ENCODE results near the gene RAB6B. TPM values are rescaled to one million over a fixed set of nuclear protein-coding genes. Genes with fewer than 3 reads are reported as not detected.

Gene RAB6B
- total RNA-seq, 3 donors from 2014 or later, result 0.15 to 0.63 (median 0.26) TPM

- Mint-ChIP-seq H3K36me3 (ENCODE audit: insufficient read depth) (no peaks in the 10 kb centered on the region), H3K4me1 (ENCODE audit: low read depth) (peaks cover 4% of the 10 kb centered on the region), H3K27me3 (ENCODE audit: low read depth) (peaks cover 44% of the 10 kb centered on the region), H3K4me3 (no peak overlapping the region), H3K9me3 (no peaks in the 10 kb centered on the region)
- no peak for DNase-seq
- no peak for ATAC-seq
Measured at GRCh38 chr3:133893683-133894352, 1.9 kb downstream of the RAB6B start.

GRCh38 chr3:133892541-133893231, 3.0 kb downstream of the RAB6B start:
- no peak overlapping the region for H3K4me3 Mint-ChIP-seq
- H3K27me3 Mint-ChIP-seq (ENCODE audit: low read depth), result peaks cover 40% of the 10 kb centered on the region
- no peaks in the 10 kb centered on the region for H3K36me3 Mint-ChIP-seq (ENCODE audit: insufficient read depth)
- peaks cover 4% of the 10 kb centered on the region for H3K4me1 Mint-ChIP-seq (ENCODE audit: low read depth)
- no peak for DNase-seq
- H3K9me3 Mint-ChIP-seq, result no peaks in the 10 kb centered on the region
- no peak for ATAC-seq

DNA sequence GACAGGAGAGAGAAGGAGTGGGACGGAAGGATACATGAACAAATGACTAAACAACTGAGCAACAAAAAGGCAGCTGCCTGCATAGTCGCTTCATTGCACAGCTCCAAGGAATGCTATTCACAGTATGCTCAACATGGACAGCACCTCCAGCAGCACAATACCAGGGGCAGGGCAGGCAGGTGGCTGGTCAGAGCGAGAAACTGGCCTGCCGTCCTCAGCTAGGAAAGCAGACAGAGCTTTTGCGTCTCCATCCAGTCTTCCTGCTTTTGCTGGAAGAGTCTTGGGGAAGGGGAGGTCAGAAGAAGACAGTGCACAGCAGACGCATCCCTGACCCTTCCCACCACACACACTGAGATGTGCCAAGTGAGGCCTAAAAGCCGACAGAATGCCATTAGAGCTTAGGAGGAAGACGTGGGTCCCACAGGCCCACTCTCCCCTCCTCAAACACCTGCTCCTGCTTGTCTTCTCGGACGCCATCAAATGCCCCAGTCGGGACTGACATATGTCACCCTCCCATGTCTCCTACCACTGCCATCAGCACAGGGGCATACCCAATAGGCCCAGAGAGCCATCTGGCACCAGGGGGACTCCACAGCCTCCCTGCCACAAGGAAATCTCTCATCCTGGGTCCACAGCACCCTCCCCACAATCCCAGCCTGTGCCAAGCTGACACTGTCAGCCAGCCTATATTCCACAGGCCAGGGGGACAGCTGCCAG, 3.9 kb downstream of the RAB6B start:
- DNase-seq, result no peak
- Mint-ChIP-seq H3K4me1 (ENCODE audit: low read depth) (peaks cover 2% of the 10 kb centered on the region), H3K9me3 (no peaks in the 10 kb centered on the region), H3K27me3 (ENCODE audit: low read depth) (peaks cover 33% of the 10 kb centered on the region), H3K36me3 (ENCODE audit: insufficient read depth) (no peaks in the 10 kb centered on the region), H3K4me3 (no peak overlapping the region)
- ATAC-seq, result no peak

- Mint-ChIP-seq H3K36me3 (ENCODE audit: insufficient read depth) (no peaks in the 10 kb centered on the region), H3K27me3 (ENCODE audit: low read depth) (peaks cover 27% of the 10 kb centered on the region), H3K9me3 (no peaks in the 10 kb centered on the region), H3K4me1 (ENCODE audit: low read depth) (peaks cover 1% of the 10 kb centered on the region), H3K4me3 (no peak overlapping the region)
- no peak for ATAC-seq
- DNase-seq, result no peak
Measured at GRCh38 chr3:133890972-133891644, 4.6 kb downstream of the RAB6B start.

DNA sequence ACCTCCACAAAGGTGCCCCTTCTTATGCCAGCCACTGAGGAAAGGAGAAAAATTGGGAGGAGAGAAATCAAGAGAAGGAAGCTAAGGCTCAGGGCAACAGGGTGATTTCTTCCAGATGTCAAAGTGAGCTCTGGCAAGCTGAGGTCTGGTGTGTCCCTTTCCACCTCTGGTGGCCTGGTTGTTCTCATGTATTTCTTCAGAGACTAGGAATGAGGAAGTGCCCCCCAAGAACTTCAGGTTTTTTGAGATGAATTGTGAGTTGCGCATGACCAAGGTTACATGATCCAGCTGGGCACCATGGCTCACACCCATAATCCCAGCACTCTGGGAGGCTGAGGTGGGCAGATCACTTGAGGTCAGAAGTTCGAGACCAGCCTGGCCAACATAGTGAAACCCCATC, 5.6 kb downstream of the RAB6B start:
- Mint-ChIP-seq H3K36me3 (ENCODE audit: insufficient read depth) (no peaks in the 10 kb centered on the region), H3K4me1 (ENCODE audit: low read depth) (no peaks in the 10 kb centered on the region), H3K9me3 (no peaks in the 10 kb centered on the region), H3K27me3 (ENCODE audit: low read depth) (peaks cover 28% of the 10 kb centered on the region), H3K4me3 (no peak overlapping the region)
- ATAC-seq, result no peak
- DNase-seq, result no peak

DNA sequence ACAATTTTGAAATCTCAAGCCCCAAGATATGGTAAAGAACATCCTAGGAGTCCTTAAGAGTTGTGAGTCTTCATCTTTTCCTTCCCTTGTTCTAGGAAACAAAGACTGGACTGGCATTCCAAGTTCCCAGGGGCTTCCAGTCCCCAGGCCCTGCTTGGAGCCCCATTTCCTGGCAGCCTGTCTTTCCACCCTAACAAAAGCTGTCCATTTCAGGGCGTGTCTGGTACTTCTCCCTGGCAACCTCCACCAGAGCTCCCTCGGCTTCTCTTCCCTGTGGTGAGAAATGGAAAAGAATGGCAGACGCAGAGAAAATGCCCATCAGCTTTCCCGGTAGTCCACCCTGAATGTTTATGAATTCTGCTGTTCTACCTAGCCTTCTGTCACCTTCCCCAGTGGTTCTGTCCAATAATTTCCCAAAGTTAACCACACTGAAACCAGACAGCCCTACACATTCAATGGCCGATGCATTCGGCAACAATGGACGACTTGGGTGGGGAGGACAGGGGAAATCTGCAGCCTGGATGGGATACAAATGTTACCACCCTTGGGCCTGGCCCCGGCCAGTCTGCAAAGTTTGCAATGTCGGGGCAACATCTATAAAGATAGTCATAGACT, 6.8 kb downstream of the RAB6B start:
- Mint-ChIP-seq H3K4me3 (no peak overlapping the region), H3K27me3 (ENCODE audit: low read depth) (peaks cover 22% of the 10 kb centered on the region)

DNA sequence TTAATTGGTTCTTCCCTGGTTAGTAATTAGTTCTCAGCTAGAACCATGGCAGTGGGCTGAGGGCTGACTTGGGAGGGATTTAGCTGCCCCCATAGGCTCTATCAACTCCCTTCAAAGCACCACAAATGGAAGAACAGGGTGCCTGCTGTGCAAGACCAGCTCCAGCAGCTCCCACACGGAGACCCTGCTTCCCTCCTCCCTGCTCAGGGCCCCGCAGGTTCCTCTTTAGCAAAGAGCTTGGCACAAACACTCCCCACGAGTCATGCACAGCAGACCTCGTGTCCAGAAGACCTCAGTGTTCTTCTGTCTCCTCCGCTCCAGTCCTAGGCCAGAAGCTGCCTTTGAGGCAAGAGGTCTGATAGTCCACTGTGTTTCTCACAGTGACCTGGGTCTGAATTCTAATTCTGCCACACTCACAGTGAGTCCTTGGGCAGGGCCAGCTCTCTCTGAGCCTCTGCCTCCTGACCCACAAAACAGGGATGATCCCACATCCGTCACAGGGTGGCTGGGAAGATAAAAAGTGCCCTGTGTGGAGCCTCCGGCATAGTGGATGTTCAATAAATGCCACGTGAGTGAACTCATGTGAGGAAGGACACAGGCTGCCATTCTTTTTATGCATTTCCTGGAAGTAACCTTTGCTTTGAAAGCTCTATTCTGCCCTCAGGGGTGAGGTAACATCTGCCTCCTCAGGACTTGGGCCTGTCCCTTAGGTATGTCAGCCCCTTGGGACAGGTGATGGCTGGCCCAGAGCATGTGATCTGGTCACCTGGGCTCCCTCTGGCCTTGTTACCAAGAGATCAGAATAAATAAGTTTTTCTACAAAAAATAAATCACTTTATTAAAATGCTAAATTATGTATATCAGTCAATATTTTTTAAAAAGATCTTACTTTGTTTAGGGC, 7.6 kb downstream of the RAB6B start:
- no peaks in the 10 kb centered on the region for H3K9me3 Mint-ChIP-seq
- H3K4me3 Mint-ChIP-seq, result no peak overlapping the region
- H3K4me1 Mint-ChIP-seq (ENCODE audit: low read depth), result no peaks in the 10 kb centered on the region
- DNase-seq, result no peak
- no peak for ATAC-seq
- no peaks in the 10 kb centered on the region for H3K36me3 Mint-ChIP-seq (ENCODE audit: insufficient read depth)
- H3K27me3 Mint-ChIP-seq (ENCODE audit: low read depth), result peaks cover 17% of the 10 kb centered on the region

More for the DNA sequence above, 6.8 kb downstream of the RAB6B start:
- Mint-ChIP-seq H3K9me3 (no peaks in the 10 kb centered on the region), H3K36me3 (ENCODE audit: insufficient read depth) (no peaks in the 10 kb centered on the region), H3K4me1 (ENCODE audit: low read depth) (no peaks in the 10 kb centered on the region)
- ATAC-seq (no peak), DNase-seq (no peak)

GRCh38 chr3:133887074-133887802, 8.4 kb downstream of the RAB6B start:
- no peak for DNase-seq
- no peaks in the 10 kb centered on the region for H3K9me3 Mint-ChIP-seq
- peaks cover 6% of the 10 kb centered on the region for H3K4me1 Mint-ChIP-seq (ENCODE audit: low read depth)
- peaks cover 14% of the 10 kb centered on the region for H3K27me3 Mint-ChIP-seq (ENCODE audit: low read depth)
- no peak for ATAC-seq
- H3K4me3 Mint-ChIP-seq, result no peak overlapping the region
- H3K36me3 Mint-ChIP-seq (ENCODE audit: insufficient read depth), result no peaks in the 10 kb centered on the region

DNA sequence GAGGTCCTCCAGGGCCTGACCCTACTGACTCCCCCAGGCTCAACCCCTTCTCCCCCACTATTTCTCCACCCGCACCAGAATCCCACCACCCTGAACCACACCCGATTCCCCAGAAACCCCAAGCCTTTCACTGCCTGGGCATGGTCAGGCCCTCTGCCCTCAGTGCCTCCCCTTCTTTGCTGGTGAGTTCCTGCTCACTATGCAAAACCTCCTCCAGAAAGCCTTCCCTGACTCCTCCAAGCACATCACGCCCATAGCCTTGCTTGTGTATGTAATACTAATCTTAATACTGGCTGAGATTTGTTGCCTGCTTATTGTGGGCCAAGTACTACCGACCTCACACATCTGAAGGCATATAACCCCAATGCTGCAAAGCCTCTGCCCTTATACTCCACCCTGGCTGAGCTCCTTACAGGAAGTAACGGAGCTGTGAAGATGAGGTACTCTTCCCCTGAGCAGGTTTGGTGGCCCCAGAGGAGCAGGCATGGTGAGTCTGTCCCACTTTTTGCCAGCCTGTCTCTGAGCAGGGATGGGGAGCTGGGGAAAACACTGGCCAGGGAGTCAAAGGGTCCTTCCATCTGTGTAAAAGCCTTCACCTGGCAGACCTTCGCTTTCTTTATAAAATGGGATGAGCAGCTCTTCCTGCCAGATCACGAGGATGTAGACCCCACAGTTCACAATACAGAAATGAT, 9.5 kb downstream of the RAB6B start:
- ATAC-seq, result no peak
- Mint-ChIP-seq H3K4me3 (no peak overlapping the region), H3K9me3 (no peaks in the 10 kb centered on the region), H3K4me1 (ENCODE audit: low read depth) (peaks cover 13% of the 10 kb centered on the region), H3K36me3 (ENCODE audit: insufficient read depth) (no peaks in the 10 kb centered on the region), H3K27me3 (ENCODE audit: low read depth) (peaks cover 10% of the 10 kb centered on the region)
- no peak for DNase-seq

DNA sequence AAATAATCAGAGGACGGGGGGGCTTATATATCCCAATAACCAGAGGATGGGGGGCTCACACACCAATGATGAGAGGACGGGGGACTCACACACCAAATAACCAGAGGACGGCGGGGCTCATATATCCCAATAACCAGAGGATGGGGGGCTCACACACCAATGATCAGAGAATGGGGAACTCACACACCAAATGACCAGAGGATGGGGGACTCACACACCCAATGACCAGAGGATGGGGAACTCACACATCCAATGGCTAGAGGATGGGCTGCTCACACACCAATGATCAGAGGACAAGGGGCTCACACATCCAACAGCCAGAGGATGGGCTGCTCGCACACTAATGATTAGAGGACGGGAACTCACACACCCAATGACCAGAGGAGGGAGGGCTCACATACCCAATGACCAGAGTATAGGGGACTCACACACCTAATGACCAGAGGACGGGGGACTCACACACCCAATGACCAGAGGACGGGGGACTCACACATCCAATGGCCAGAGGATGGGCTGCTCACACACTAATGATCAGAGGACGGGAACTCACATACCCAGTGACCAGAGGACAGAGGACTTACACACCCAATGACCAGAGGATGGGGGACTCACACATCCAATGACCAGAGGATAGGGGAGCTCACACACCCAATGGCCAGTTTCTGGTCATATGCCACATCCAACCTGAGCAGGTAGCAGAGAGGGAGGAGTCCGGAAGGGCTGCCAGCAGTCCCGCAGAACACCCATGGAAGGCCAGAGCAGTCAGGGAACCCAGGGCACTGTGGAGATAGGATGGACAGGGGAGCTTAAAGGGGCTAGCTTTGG, 10.6 kb downstream of the RAB6B start:
- DNase-seq, result no peak
- Mint-ChIP-seq H3K27me3 (ENCODE audit: low read depth) (peaks cover 8% of the 10 kb centered on the region), H3K4me1 (ENCODE audit: low read depth) (peaks cover 16% of the 10 kb centered on the region), H3K36me3 (ENCODE audit: insufficient read depth) (no peaks in the 10 kb centered on the region), H3K9me3 (no peaks in the 10 kb centered on the region), H3K4me3 (no peak overlapping the region)
- ATAC-seq, result no peak

DNA sequence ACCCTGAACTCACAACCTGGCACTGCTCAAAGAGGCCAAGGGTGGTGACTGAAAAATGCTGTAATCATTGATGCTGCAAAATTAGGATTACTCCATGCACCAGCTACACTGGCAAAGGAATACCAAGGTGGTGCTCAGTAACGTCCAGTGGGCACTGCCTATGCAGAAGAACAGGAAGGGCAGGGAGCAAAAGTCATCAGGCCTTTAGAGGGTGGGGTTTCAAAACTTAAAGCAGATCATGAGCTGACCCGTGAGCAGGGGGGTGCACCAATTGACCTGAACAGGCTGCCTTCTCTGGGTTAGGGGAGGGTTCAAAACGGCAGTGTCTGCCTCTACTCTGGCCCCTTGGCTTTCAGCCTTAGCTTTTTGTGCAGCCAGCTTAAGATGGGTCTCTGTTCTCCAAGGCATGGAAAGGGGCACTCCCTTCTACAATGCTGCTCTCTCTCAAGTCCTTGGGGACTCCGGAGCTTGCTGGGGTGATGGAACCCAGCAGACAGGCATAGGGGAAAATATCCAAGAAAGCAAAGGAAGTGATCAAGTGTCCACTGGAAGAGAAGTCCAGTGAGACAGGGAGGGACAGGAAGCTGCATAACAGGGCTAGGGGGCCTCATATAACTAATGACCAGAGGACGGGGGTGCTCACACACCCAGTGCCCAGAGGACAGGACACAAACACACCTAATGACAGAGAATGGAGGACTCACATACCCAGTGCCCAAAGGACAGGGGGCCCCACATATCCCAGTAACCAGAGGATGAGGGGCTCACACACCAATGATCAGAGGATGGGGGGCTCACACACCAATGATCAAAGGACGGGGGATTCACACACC, 11.4 kb downstream of the RAB6B start:
- DNase-seq (no peak), ATAC-seq (no peak)
- peaks cover 16% of the 10 kb centered on the region for H3K4me1 Mint-ChIP-seq (ENCODE audit: low read depth)
- no peaks in the 10 kb centered on the region for H3K9me3 Mint-ChIP-seq
- peaks cover 8% of the 10 kb centered on the region for H3K27me3 Mint-ChIP-seq (ENCODE audit: low read depth)
- H3K36me3 Mint-ChIP-seq (ENCODE audit: insufficient read depth), result no peaks in the 10 kb centered on the region
- H3K4me3 Mint-ChIP-seq, result no peak overlapping the region

Data from activated T-cell treated with anti-CD3 and anti-CD28 coated beads, Interleukin-2, amount 50 U/mL, for 4 hours (primary cell).